ENCODE data around the gene MAML3. TPM values are rescaled to one million over a fixed set of nuclear protein-coding genes. Genes with fewer than 3 reads are reported as not detected.

The MAML3 gene
- total and polyA plus RNA-seq, 2 of the 13 experiments (the other 11 are each of a cell fraction or from before 2014, with no cell fraction given), result 0.05 to 0.13 TPM

- TF ChIP-seq TAF15 (IDR thresholded peaks at IDR 0.05; ENCODE audit: low read depth, low read length, poor library complexity, severe bottlenecking) (no peak), ZNF737 (CRISPR knock-in tag; IDR thresholded peaks at IDR 0.05; ENCODE audit: borderline replicate concordance) (no peak), MIER2 (CRISPR knock-in tag; IDR thresholded peaks at IDR 0.05) (peak; percentile 67; the same call in 1 of the 2 replicates), MXD4 (CRISPR knock-in tag; IDR thresholded peaks at IDR 0.05) (0 out of 2 replicates have a peak, but pooled peaks have one; percentile 45), MXD1 (CRISPR knock-in tag; IDR thresholded peaks at IDR 0.05) (no peak), ZBTB26 (CRISPR knock-in tag; IDR thresholded peaks at IDR 0.05; ENCODE audit: borderline replicate concordance) (no peak), ZBTB34 (CRISPR knock-in tag; IDR thresholded peaks at IDR 0.05) (no peak), ZNF652 (CRISPR knock-in tag; IDR thresholded peaks at IDR 0.05; ENCODE audit: borderline replicate concordance, low read depth) (peak; percentile 44; the same call in 1 of the 2 replicates), AHDC1 (CRISPR knock-in tag; IDR thresholded peaks at IDR 0.05; ENCODE audit: borderline replicate concordance) (peak; percentile 98), PAF1 (CRISPR knock-in tag; IDR thresholded peaks at IDR 0.05) (no peak), CCAR2 (optimal IDR thresholded peaks at IDR 0.05; ENCODE audit: low read depth, low read length) (no peak), RARA (CRISPR knock-in tag; IDR thresholded peaks at IDR 0.05) (peak; percentile 99), ZNF382 (CRISPR knock-in tag; IDR thresholded peaks at IDR 0.05; ENCODE audit: borderline replicate concordance) (no peak), ZNF609 (CRISPR knock-in tag; IDR thresholded peaks at IDR 0.05; ENCODE audit: borderline replicate concordance) (peak; percentile 80; the same call in 1 of the 2 replicates), MIXL1 (CRISPR knock-in tag; IDR thresholded peaks at IDR 0.05) (peak; percentile 76)
Measured at GRCh38 chr4:139689093-139689722, 464.8 kb downstream of the MAML3 start (continued).

Measured in HepG2 (cell line).